PC-3 (cell line): ENCODE data around the gene FGF12.

Experiments
- CTCF ChIP-seq: fragments of 300-600 bp; sonication (generic); conservative IDR thresholded peaks from 2 replicates; pipeline ENCODE4 v1.5.1; 2017; ENCODE audit warnings: antibody characterized with exemption, low read depth, mild to moderate bottlenecking, low read length
- EZH2 ChIP-seq: fragments of 300-600 bp; sonication (generic); IDR thresholded peaks from one replicate; pipeline ENCODE4 v1.6.1; 2017; ENCODE audit warnings: antibody characterized with exemption, mild to moderate bottlenecking, low read length; ENCODE audit not compliant: unreplicated experiment

- TF ChIP-seq CTCF (no peak), EZH2 (no peak)
Observed at GRCh38 chr3:192750201-192750600, 22.9 kb upstream of the FGF12 start.
